B cell (primary cell): Measurements from ENCODE around the gene PLEKHN1. TPM values are rescaled to one million over a fixed set of nuclear protein-coding genes. Genes with fewer than 3 reads are reported as not detected.

Experiments used
- ATAC-seq: fragments of 200-7000 bp; cut with Tn5 transposase; one replicate; pipeline ENCODE4 v1.10.0; 2021; ENCODE audit warnings: low read depth, mild to moderate bottlenecking, moderate number of reproducible peaks, moderate library complexity
- CTCF ChIA-PET: fragments of 350-600 bp; sonication (Branson Sonifier 250); formaldehyde crosslinking; loops from one replicate; lab custom pipeline; 2021; ENCODE audit warnings: antibody characterized with exemption, inconsistent platforms; lab: Charles Lee
- POLR2A ChIA-PET: fragments of 350-600 bp; sonication (Branson Sonifier 250); formaldehyde crosslinking; loops from one replicate; lab custom pipeline; 2021; ENCODE audit warnings: antibody characterized with exemption; lab: Charles Lee
- DNase-seq: peaks from one replicate; pipeline ENCODE4 v3.0.0; 2013
- H2AFZ ChIP-seq: 2 replicates; pipeline ENCODE4 v1.6.1; 2012; ENCODE audit warnings: mild to moderate bottlenecking, low read depth, low read length; ENCODE audit not compliant: insufficient read depth, poor library complexity, severe bottlenecking
- H3K27ac ChIP-seq, 2 donors: 1 replicate in 1 of 2; 2 replicates in 1 of 2; pipeline ENCODE4 v1.5.1; 2012 to 2013; ENCODE audit warnings: low read length in 2 of 2, mild to moderate bottlenecking in 2 of 2, moderate library complexity in 1 of 2
- H3K27me3 ChIP-seq, 4 experiments: fragments of 200-600 bp in 1 of 4; sonication (generic) in 1 of 4; replicated peaks in 1 of 4; 1 replicate in 2 of 4; 2 replicates in 2 of 4; pipeline versions ENCODE4 v1.6.1 to v1.7.0; 2013 to 2016; ENCODE audit warnings: low read length in 3 of 4, mild to moderate bottlenecking in 2 of 4, mixed read lengths in 1 of 4, moderate library complexity in 1 of 4; ENCODE audit not compliant: insufficient read depth in 4 of 4, control insufficient read depth in 3 of 4; ENCODE audit errors: control extremely low read depth in 1 of 4
- H3K36me3 ChIP-seq, 2 experiments: replicated peaks in 1 of 2; 1 replicate in 1 of 2; 2 replicates in 1 of 2; pipeline versions ENCODE4 v1.6.1 to v1.7.1; 2013; ENCODE audit warnings: low read length in 1 of 2; ENCODE audit not compliant: insufficient read depth in 2 of 2, control insufficient read depth in 1 of 2; ENCODE audit errors: control extremely low read depth in 1 of 2, extremely low read depth in 1 of 2
- H3K4me1 ChIP-seq, 2 donors: fragments of 200-600 bp in 1 of 2; sonication (generic) in 1 of 2; 1 replicate in 1 of 2; 2 replicates in 1 of 2; pipeline versions ENCODE4 v1.5.1 to v1.6.1; 2013 to 2017; ENCODE audit warnings: low read length in 2 of 2; ENCODE audit not compliant: control insufficient read depth in 2 of 2, insufficient read depth in 2 of 2
- H3K4me2 ChIP-seq: replicated peaks from 2 replicates; pipeline ENCODE3; 2012; ENCODE audit warnings: mild to moderate bottlenecking, low read depth, low read length; ENCODE audit not compliant: poor library complexity, severe bottlenecking
- H3K4me3 ChIP-seq, 5 experiments: fragments of 200-600 bp in 1 of 5; sonication (generic) in 1 of 5; 1 replicate in 3 of 5; 2 replicates in 2 of 5; pipeline versions ENCODE4 v1.5.1 to v1.7.0; 2011 to 2016; ENCODE audit warnings: low read length in 4 of 5, mild to moderate bottlenecking in 4 of 5, low read depth in 2 of 5, control low read depth in 1 of 5, moderate library complexity in 1 of 5; ENCODE audit not compliant: insufficient read depth in 1 of 5; ENCODE audit errors: control extremely low read depth in 1 of 5, extremely low read depth in 1 of 5
- H3K79me2 ChIP-seq: fragments of 200-600 bp; sonication (generic); one replicate; pipeline ENCODE4 v1.6.0; 2016; ENCODE audit warnings: low read length; ENCODE audit not compliant: control insufficient read depth, insufficient read depth
- H3K9ac ChIP-seq: fragments of 200-600 bp; sonication (generic); 2 replicates; pipeline ENCODE4 v1.6.1; 2017; ENCODE audit warnings: mild to moderate bottlenecking, low read length, moderate library complexity
- H3K9me3 ChIP-seq, 3 donors: one replicate each; pipeline versions ENCODE4 v1.6.1 to v1.7.1; 2013; ENCODE audit warnings: low read length in 2 of 3; ENCODE audit not compliant: control insufficient read depth in 2 of 3, insufficient read depth in 1 of 3; ENCODE audit errors: control extremely low read depth in 1 of 3
- H4K20me1 ChIP-seq: 2 replicates; pipeline ENCODE4 v1.6.0; 2012; ENCODE audit warnings: mild to moderate bottlenecking, low read length; ENCODE audit not compliant: insufficient read depth, control insufficient read depth, poor library complexity, severe bottlenecking
- H3K27ac Mint-ChIP-seq: one replicate; pipeline ENCODE4 v1.8.0; 2021; ENCODE audit warnings: mixed read lengths
- H3K27me3 Mint-ChIP-seq: one replicate; pipeline ENCODE4 v1.8.0; 2021; ENCODE audit warnings: mixed read lengths
- H3K4me1 Mint-ChIP-seq: one replicate; pipeline ENCODE4 v1.8.0; 2021; ENCODE audit warnings: mixed read lengths
- H3K4me3 Mint-ChIP-seq: one replicate; pipeline ENCODE4 v1.8.0; 2021; ENCODE audit warnings: mixed read lengths
- H3K9me3 Mint-ChIP-seq: one replicate; pipeline ENCODE4 v1.8.0; 2022; ENCODE audit warnings: mixed read lengths; ENCODE audit not compliant: insufficient read depth
- CTCF ChIP-seq: fragments of 200-600 bp; IDR thresholded peaks from one replicate; pipeline ENCODE4 v1.8.0; 2022; ENCODE audit warnings: antibody characterized with exemption, mild to moderate bottlenecking
- EZH2 ChIP-seq: IDR thresholded peaks from 2 replicates; pipeline ENCODE4 v1.6.1; 2012; ENCODE audit warnings: borderline replicate concordance, low read depth, mild to moderate bottlenecking, moderate library complexity, low read length; ENCODE audit not compliant: insufficient read depth, poor library complexity, severe bottlenecking
- WGBS: methylation state at CpG from one replicate; pipeline ENCODE4 v1.1.5; 2013; ENCODE audit warnings: missing lambda C conversion rate; ENCODE audit not compliant: insufficient coverage; 5-methylcytosine and 5-hydroxymethylcytosine counted together
- intact Hi-C: fragments of 100-400 bp; cut with micrococcal nuclease; formaldehyde crosslinking; loops from one replicate; pipeline ENCODE4 v1.10.0; 2022
- polyA plus RNA-seq: library from polyadenylated mRNA; depleted of rRNA; stranded (reverse); fragments of >200 nt; gene quantifications from 2 replicates; pipeline ENCODE4 v1.2.3, GENCODE V29; 2012
- total RNA-seq, 2 donors: library from RNA; stranded (reverse); fragments of 120-200 nt in 1 of 2; gene quantifications; 1 replicate in 1 of 2; 2 replicates in 1 of 2; pipeline versions ENCODE4 v1.2.3 to v1.2.4, GENCODE V29; 2013 to 2022

The PLEKHN1 gene
- total and polyA plus RNA-seq, 2 donors (not counting 1 experiment from before 2014, with no cell fraction given), result 0.36 to 1.1 TPM

- H3K27ac ChIP-seq, result no peak within 1 kb of the TSS
- no peaks in the 10 kb centered on the region for H3K79me2 ChIP-seq
- TF ChIP-seq EZH2 (no peak), CTCF (no peak)
- peaks cover 0 to 28% (median 0%) of the 10 kb centered on the region in 4 experiments for H3K27me3 ChIP-seq
- Mint-ChIP-seq H3K9me3 (no peaks in the 10 kb centered on the region), H3K4me1 (no peaks in the 10 kb centered on the region), H3K4me3 (no peak within 1 kb of the TSS), H3K27me3 (peaks cover 29% of the 10 kb centered on the region), H3K27ac (no peak within 1 kb of the TSS)
- H3K4me2 ChIP-seq, result no peak within 1 kb of the TSS
- WGBS, result 76% methylated on average over 28 of the region's 28 CpGs
- no peak within 1 kb of the TSS for H3K9ac ChIP-seq
- H3K4me1 ChIP-seq, result peaks cover 0 to 3% of the 10 kb centered on the region in 2 donors
- H3K4me3 ChIP-seq, result no peak within 1 kb of the TSS
- ChIA-PET POLR2A (no interaction called here), CTCF (interaction anchor here (1.0 to 3.8 kb wide), 10 partner anchors 7 to 522 kb away, joined by 3 to 32 read pairs (median 4); partner anchors contain the start of gene AGRN)
- H4K20me1 ChIP-seq, result no peaks in the 10 kb centered on the region
- no peak within 1 kb of the TSS for H2AFZ ChIP-seq
- intact Hi-C loops, result no loop called here
- no peaks in the 10 kb centered on the region for H3K36me3 ChIP-seq
- ATAC-seq (no peak), DNase-seq (no peak)
- H3K9me3 ChIP-seq, result peaks cover 0 to 3% (median 0%) of the 10 kb centered on the region in 3 donors
Observed at GRCh38 chr1:981955-982558, 15.8 kb downstream of the PLEKHN1 start, which contains the start of gene PERM1. PERM1 (minus strand) TSS chr1:982093; CDS start chr1:981029, 1,064 bp downstream.

DNA sequence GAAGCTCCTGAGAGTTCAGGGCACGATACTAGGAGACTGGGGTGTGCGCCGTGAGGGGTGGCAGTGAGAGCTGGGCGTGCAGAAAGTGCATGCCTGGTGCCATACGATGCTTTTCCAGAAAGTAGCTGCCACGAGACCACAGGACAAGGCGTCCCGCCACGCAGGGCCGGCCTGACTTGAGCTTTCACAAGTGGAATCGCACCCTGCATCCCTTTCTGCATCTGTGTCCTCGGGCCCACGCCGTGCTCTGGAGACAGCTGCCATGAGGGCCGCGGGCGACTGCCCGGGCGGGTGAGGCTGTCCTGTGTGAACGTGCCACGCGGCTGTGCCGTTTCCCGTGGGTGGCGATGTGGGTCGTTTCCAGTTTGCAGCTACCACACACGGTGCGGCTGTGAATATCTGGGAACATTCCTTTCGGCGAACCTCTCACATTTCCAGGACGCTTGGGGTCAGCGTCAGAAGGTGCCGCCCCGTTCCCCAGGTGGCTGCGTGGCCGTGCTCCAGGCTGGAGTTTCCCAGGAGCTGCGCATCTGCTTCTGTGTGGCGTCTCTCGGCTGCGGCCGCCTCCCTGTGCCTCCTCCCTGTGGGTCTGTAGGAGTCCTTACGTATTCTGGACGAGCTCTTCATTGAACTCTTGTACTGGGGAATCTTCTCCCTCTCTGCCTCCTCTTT, 16.6 kb downstream of the PLEKHN1 start:
- Histone ChIP-seq H4K20me1 (no peaks in the 10 kb centered on the region), H3K4me3 (no peak overlapping the region), H3K27ac (no peak overlapping the region), H3K27me3 (peaks cover 0 to 28% (median 0%) of the 10 kb centered on the region in 4 experiments), H3K79me2 (no peaks in the 10 kb centered on the region), H3K36me3 (no peaks in the 10 kb centered on the region), H2AFZ (no peak overlapping the region), H3K9ac (no peak overlapping the region), H3K4me1 (peaks cover 0 to 3% of the 10 kb centered on the region in 2 donors), H3K4me2 (no peak overlapping the region), H3K9me3 (peaks cover 0 to 3% (median 0%) of the 10 kb centered on the region in 3 donors)
- peaks cover 33% of the 10 kb centered on the region for H3K27me3 Mint-ChIP-seq
- 85% methylated on average over 42 of the region's 43 CpGs for WGBS
- no peaks in the 10 kb centered on the region for H3K9me3 Mint-ChIP-seq
- H3K27ac Mint-ChIP-seq, result no peak overlapping the region
- intact Hi-C loops, result no loop called here
- no peak for TF ChIP-seq CTCF
- TF ChIP-seq EZH2, result no peak
- H3K4me1 Mint-ChIP-seq, result no peaks in the 10 kb centered on the region
- DNase-seq (no peak), ATAC-seq (no peak)
- no peak overlapping the region for H3K4me3 Mint-ChIP-seq
- POLR2A ChIA-PET, result interaction anchor here (0.6 to 0.8 kb wide), 2 partner anchors 74 to 81 kb away, joined by 3 to 5 read pairs; no protein-coding TSS in a partner anchor
- CTCF ChIA-PET, result interaction anchor here (0.6 to 3.8 kb wide), 14 partner anchors 16 to 521 kb away, joined by 3 to 32 read pairs (median 4); partner anchors contain the start of genes AGRN, ISG15 and PLEKHN1
